ENCODE data around the gene TET1. TPM values are rescaled to one million over a fixed set of nuclear protein-coding genes. Genes with fewer than 3 reads are reported as not detected.
"Not testable (repeated sequence)": the region's sequence is repeated elsewhere in the genome, so short reads cannot be mapped to it uniquely, and the experiment has no call there.

TET1 gene
- total and polyA plus RNA-seq, 2 donors, result 0.82 to 6.4 TPM

DNA sequence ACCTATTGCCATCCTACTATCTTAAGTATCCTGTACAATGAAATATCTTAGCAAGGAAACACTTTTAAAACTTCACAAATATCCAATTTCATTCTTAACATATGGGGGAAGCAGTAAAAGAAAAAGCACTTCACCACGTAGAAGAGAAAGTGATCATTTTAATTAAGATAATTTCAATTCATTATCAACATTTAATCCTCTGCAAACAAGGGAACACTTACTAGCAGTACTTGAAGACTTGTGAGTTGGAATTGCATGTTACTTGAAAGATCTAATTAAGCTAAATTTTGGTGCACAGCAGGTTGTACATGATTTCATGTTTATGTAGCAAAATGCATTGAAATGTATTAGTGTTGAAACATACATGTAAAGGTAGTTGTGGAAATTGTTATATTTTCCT is 140.1 kb downstream of the TET1 start:
- no peak overlapping the region for H3K27ac ChIP-seq (ENCODE audit: low read depth in 1 of 2, low read length in 1 of 2)
- H3K27me3 ChIP-seq (ENCODE audit: control insufficient read depth in 2 of 2, insufficient read depth in 1 of 2, low read length in 1 of 2), result no peaks in the 10 kb centered on the region
- H3K4me3 ChIP-seq (ENCODE audit: low read length in 2 of 2), result no peak overlapping the region
- no peaks in the 10 kb centered on the region for H3K9me3 ChIP-seq (ENCODE audit: control insufficient read depth in 2 of 2, insufficient read depth in 1 of 2, low read length in 1 of 2)
- H3K36me3 ChIP-seq (ENCODE audit: control insufficient read depth in 2 of 2, insufficient read depth in 2 of 2, low read length in 1 of 2), result no peaks in the 10 kb centered on the region
- no peak for DNase-seq (ENCODE audit: low read depth in 6 of 9, low spot score in 9 of 9)
- 92% methylated on average over 1 of the region's 1 CpG for WGBS
- no peaks in the 10 kb centered on the region for H3K4me1 ChIP-seq (ENCODE audit: control insufficient read depth in 2 of 2, insufficient read depth in 2 of 2, low read length in 2 of 2)

DNA sequence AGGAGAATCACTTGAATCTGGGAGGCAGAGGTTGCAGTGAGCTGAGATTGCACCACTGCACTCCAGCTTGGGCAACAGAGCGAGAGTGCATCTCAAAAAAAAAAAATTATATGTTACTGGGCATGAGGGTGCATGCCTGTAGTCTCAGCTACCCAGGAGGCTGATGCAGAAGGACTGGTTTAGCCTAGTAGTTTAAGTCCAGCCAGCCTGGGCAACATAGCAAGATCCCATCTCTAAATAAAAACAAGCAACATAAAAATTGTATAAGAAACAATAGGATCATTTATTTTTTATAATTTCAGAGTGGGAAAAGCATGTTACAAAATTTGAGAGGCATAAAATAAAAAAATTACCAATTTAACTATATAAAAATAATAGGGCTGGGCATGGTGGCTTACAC is 145.4 kb downstream of the TET1 start:
- Histone ChIP-seq H3K9me3 (ENCODE audit: control insufficient read depth in 2 of 2, insufficient read depth in 1 of 2, low read length in 1 of 2) (no peaks in the 10 kb centered on the region), H3K27ac (ENCODE audit: low read depth in 1 of 2, low read length in 1 of 2) (no peak overlapping the region), H3K36me3 (ENCODE audit: control insufficient read depth in 2 of 2, insufficient read depth in 2 of 2, low read length in 1 of 2) (no peaks in the 10 kb centered on the region), H3K4me1 (ENCODE audit: control insufficient read depth in 2 of 2, insufficient read depth in 2 of 2, low read length in 2 of 2) (no peaks in the 10 kb centered on the region), H3K4me3 (ENCODE audit: low read length in 2 of 2) (no peak overlapping the region), H3K27me3 (ENCODE audit: control insufficient read depth in 2 of 2, insufficient read depth in 1 of 2, low read length in 1 of 2) (no peaks in the 10 kb centered on the region)
- 97% methylated on average over 1 of the region's 1 CpG for WGBS
- DNase-seq (ENCODE audit: low read depth in 6 of 9, low spot score in 9 of 9), result no peak

DNA sequence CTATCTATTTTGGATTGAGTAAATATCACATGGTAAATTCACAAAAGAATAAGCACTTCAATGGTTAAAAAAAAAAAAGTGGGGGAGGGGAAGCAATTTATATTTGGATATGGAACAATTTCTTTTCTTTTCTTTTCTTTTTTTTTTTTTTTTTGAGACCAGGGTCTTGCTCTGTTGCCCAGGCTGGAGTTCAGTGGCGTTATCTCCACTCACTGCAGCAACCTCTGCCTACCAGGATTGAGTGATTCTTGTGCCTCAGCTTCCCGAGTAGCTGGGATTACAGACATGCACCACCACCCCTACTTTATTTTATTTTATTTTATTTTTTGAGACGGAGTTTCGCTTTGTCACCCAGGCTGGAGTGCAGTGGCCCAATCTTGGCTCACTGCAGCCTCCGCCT is 148.8 kb downstream of the TET1 start:
- DNase-seq (ENCODE audit: low read depth in 6 of 9, low spot score in 9 of 9); H3K36me3 ChIP-seq (ENCODE audit: control insufficient read depth in 2 of 2, insufficient read depth in 2 of 2, low read length in 1 of 2); H3K4me1 ChIP-seq (ENCODE audit: control insufficient read depth in 2 of 2, insufficient read depth in 2 of 2, low read length in 2 of 2); H3K27me3 ChIP-seq (ENCODE audit: control insufficient read depth in 2 of 2, insufficient read depth in 1 of 2, low read length in 1 of 2); H3K4me3 ChIP-seq (ENCODE audit: low read length in 2 of 2); H3K9me3 ChIP-seq (ENCODE audit: control insufficient read depth in 2 of 2, insufficient read depth in 1 of 2, low read length in 1 of 2); H3K27ac ChIP-seq (ENCODE audit: low read depth in 1 of 2, low read length in 1 of 2): not testable (repeated sequence)
- 97% methylated on average over 5 of the region's 5 CpGs for WGBS

DNA sequence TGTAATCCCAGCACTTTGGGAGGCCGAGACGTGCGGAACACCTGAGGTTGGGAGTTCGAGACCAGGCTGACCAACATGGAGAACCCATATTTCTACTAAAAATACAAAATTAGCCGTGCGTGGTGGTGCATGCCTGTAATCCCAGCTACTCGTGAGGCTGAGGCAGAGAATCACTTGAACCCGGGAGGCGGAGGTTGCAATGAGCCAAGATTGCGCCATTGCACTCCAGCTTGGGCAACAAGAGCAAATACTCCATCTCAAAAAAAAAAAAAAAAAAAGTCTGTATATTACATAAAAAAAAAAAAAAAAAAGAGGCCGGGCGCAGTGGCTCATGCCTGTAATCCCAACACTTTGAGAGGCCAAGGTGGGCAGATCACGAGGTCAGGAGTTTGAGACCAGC is 152.9 kb downstream of the TET1 start:
- H3K27ac ChIP-seq (ENCODE audit: low read depth in 1 of 2, low read length in 1 of 2); H3K36me3 ChIP-seq (ENCODE audit: control insufficient read depth in 2 of 2, insufficient read depth in 2 of 2, low read length in 1 of 2); DNase-seq (ENCODE audit: low read depth in 6 of 9, low spot score in 9 of 9); H3K27me3 ChIP-seq (ENCODE audit: control insufficient read depth in 2 of 2, insufficient read depth in 1 of 2, low read length in 1 of 2); H3K4me1 ChIP-seq (ENCODE audit: control insufficient read depth in 2 of 2, insufficient read depth in 2 of 2, low read length in 2 of 2); H3K9me3 ChIP-seq (ENCODE audit: control insufficient read depth in 2 of 2, insufficient read depth in 1 of 2, low read length in 1 of 2); H3K4me3 ChIP-seq (ENCODE audit: low read length in 2 of 2): not testable (repeated sequence)
- WGBS, result 95% methylated on average over 13 of the region's 13 CpGs

DNA sequence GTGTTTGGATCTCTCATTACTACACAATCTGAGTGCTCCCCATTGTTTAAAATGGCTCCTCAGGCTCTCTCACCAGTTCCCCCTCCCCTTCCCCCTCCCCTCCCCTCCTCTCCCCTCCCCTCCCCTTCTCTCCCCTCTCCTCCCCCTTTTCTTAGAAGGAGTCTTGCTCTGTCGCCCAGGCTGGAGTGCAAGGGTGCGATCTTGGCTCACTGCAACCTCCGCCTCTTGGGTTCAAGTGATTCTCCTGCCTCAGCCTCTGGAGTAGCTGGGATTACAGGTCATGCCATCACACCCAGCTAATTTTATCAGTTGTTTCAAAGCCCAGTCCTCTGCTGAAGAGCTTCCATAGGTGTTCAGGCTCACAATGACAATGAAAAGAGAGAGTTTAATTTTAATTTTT is 157.3 kb downstream of the TET1 start:
- no peak overlapping the region for H3K4me3 ChIP-seq (ENCODE audit: low read length in 2 of 2)
- peaks cover 4 to 7% of the 10 kb centered on the region in 2 donors for H3K4me1 ChIP-seq (ENCODE audit: control insufficient read depth in 2 of 2, insufficient read depth in 2 of 2, low read length in 2 of 2)
- H3K36me3 ChIP-seq (ENCODE audit: control insufficient read depth in 2 of 2, insufficient read depth in 2 of 2, low read length in 1 of 2), result no peaks in the 10 kb centered on the region
- H3K9me3 ChIP-seq (ENCODE audit: control insufficient read depth in 2 of 2, insufficient read depth in 1 of 2, low read length in 1 of 2), result no peaks in the 10 kb centered on the region
- 97% methylated on average over 3 of the region's 3 CpGs for WGBS
- H3K27me3 ChIP-seq (ENCODE audit: control insufficient read depth in 2 of 2, insufficient read depth in 1 of 2, low read length in 1 of 2), result no peaks in the 10 kb centered on the region
- DNase-seq (ENCODE audit: low read depth in 6 of 9, low spot score in 9 of 9), result no peak
- H3K27ac ChIP-seq (ENCODE audit: low read depth in 1 of 2, low read length in 1 of 2), result no peak overlapping the region

DNA sequence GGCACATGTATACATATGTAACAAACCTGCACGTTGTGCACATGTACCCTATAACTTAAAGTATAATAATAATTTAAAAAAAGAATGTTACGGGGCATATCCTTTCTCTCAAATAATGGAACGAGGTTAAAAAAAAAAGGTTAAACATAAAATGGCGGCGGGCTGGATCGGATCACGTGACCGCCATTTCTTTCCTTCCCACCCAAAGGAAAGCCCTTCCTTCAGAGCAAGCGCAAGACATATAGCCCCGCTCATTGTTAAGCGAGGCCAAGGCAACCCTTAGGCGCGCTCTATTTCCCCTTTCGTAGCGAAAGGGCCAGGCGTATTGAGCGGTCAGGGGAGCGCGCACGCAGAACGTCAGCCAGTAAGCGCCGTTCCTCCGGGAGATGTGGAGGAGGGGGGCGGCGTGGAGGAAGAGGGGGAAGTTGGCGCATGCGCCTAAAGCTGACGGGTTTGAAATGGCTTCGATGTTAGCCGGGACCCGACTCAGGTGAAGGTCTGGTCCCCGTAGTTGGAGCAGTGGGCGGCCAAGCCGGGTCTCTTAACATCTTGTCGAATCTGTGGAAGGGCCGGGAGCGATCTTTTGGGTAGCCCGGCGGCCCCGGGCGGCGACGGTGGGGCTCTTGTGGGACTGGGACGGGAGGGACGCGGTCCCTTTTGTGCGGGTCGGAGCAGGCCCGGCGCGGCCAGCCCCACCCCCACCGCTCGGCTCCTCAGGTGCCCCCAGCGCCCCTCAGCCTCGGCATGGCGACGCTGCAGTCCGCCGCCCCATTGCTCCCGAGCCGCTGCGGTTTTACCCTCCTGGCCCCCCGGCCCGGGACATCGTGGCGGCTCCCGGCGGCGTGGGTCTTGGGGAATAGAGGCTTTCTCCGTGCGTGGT is 160.9 kb downstream of the TET1 start, which contains the start of gene CCAR1:
CCAR1 (plus strand) TSS at position 447 of the 880 bp plus-strand sequence. CDS start 1,266 bp downstream, outside the sequence.
- under 1% methylated on average over 72 of the region's 72 CpGs for WGBS
- Histone ChIP-seq H3K9me3 (ENCODE audit: control insufficient read depth in 2 of 2, insufficient read depth in 1 of 2, low read length in 1 of 2) (no peaks in the 10 kb centered on the region), H3K4me1 (ENCODE audit: control insufficient read depth in 2 of 2, insufficient read depth in 2 of 2, low read length in 2 of 2) (peaks cover 7 to 10% of the 10 kb centered on the region in 2 donors), H3K27me3 (ENCODE audit: control insufficient read depth in 2 of 2, insufficient read depth in 1 of 2, low read length in 1 of 2) (no peaks in the 10 kb centered on the region), H3K4me3 (ENCODE audit: low read length in 2 of 2) (peak within 1 kb of the TSS; percentile 92 to 98), H3K36me3 (ENCODE audit: control insufficient read depth in 2 of 2, insufficient read depth in 2 of 2, low read length in 1 of 2) (peaks cover 20 to 22% of the 10 kb centered on the region in 2 donors), H3K27ac (ENCODE audit: low read depth in 1 of 2, low read length in 1 of 2) (peak within 1 kb of the TSS; percentile 96 to 97)
- peak; percentile 92 to 99 (median 97) for DNase-seq (ENCODE audit: low read depth in 6 of 9, low spot score in 9 of 9)

DNA sequence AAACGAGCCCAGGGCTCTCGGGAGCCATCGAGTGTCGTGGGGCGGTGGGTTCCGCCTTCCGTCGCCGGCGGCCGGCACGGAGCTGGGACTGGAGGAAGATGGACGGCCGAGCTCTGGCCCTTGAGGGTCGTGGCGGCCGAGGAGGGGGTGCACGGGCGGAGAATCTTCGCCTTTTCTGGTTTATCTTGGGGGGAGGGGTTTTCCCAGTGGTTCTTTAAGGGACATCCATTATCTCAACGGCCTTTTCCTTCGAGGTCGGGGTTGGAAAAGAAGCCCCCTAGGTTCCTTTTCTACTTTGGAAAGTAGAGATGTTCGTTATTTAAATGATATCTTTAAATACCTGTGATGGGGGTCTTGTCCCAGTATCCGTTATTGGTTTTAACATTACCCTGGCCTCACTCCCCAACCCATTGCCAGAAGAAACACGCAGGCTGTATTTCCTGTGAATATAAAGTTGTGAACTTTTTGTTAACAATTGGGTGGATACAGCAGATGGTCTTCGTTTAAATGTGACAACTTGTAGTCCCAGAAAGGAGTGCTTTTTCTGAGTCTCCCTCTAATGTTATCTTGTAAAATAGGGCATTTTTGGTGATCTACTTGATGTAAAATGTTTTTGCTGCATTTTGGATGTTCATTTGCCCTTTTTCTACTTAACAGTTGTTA is 161.7 kb downstream of the TET1 start:
- peak in 6 of 9 donors; percentile 1 to 24 (median 8) for DNase-seq (ENCODE audit: low read depth in 6 of 9, low spot score in 9 of 9)
- peak overlapping the region; percentile 92 to 98 for H3K4me3 ChIP-seq (ENCODE audit: low read length in 2 of 2)
- peaks cover 7 to 10% of the 10 kb centered on the region in 2 donors for H3K4me1 ChIP-seq (ENCODE audit: control insufficient read depth in 2 of 2, insufficient read depth in 2 of 2, low read length in 2 of 2)
- H3K27me3 ChIP-seq (ENCODE audit: control insufficient read depth in 2 of 2, insufficient read depth in 1 of 2, low read length in 1 of 2), result no peaks in the 10 kb centered on the region
- peak overlapping the region; percentile 96 to 97 for H3K27ac ChIP-seq (ENCODE audit: low read depth in 1 of 2, low read length in 1 of 2)
- peaks cover 23 to 30% of the 10 kb centered on the region in 2 donors for H3K36me3 ChIP-seq (ENCODE audit: control insufficient read depth in 2 of 2, insufficient read depth in 2 of 2, low read length in 1 of 2)
- WGBS, result under 1% methylated on average over 27 of the region's 27 CpGs
- no peaks in the 10 kb centered on the region for H3K9me3 ChIP-seq (ENCODE audit: control insufficient read depth in 2 of 2, insufficient read depth in 1 of 2, low read length in 1 of 2)

DNA sequence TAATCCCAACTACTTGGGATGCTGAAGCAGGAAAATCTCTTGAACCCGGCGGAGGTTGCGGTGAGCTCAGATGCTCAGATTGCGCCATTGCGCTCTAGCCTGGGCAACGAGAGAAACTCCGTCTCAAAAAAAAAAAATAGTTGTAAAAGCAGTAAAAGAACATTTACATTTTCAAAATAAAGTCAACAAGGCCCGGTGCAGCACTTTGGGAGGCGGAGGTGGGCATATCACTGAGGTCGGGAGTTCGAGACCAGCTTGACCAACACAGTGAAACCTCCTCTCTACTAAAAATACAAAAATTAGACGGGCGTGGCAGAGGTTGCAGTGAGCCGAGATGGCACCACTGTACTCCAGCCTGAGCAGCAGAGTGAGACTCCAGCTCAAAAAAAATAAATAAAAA is 164.9 kb downstream of the TET1 start:
- H3K36me3 ChIP-seq (ENCODE audit: control insufficient read depth in 2 of 2, insufficient read depth in 2 of 2, low read length in 1 of 2), result peaks cover 42 to 56% of the 10 kb centered on the region in 2 donors
- WGBS, result 99% methylated on average over 14 of the region's 14 CpGs
- H3K27me3 ChIP-seq (ENCODE audit: control insufficient read depth in 2 of 2, insufficient read depth in 1 of 2, low read length in 1 of 2), result no peaks in the 10 kb centered on the region
- no peaks in the 10 kb centered on the region for H3K9me3 ChIP-seq (ENCODE audit: control insufficient read depth in 2 of 2, insufficient read depth in 1 of 2, low read length in 1 of 2)
- peaks cover 7 to 10% of the 10 kb centered on the region in 2 donors for H3K4me1 ChIP-seq (ENCODE audit: control insufficient read depth in 2 of 2, insufficient read depth in 2 of 2, low read length in 2 of 2)
- no peak for DNase-seq (ENCODE audit: low read depth in 6 of 9, low spot score in 9 of 9)
- no peak overlapping the region for H3K4me3 ChIP-seq (ENCODE audit: low read length in 2 of 2)
- no peak overlapping the region for H3K27ac ChIP-seq (ENCODE audit: low read depth in 1 of 2, low read length in 1 of 2)

DNA sequence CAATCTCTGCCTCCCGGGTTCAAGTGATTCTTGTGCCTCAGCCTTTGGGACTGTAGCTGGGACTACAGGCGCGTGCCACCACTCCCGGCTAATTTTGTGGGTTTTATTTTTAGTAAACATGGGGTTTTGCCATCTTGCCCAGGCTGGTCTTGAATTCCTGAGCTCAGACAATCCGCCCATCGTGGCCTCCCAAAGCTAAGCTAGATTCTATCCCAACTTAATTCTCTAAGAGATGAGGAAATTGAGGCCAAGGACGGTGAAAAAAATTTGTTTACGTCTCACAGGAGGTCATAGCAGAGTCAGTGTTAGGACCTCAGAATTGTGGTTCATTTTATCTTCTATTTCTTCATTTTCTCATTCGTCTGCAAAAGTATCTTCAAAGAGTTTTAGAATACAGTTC is 167.0 kb downstream of the TET1 start:
- H3K4me1 ChIP-seq (ENCODE audit: control insufficient read depth in 2 of 2, insufficient read depth in 2 of 2, low read length in 2 of 2), result peaks cover 6% of the 10 kb centered on the region in 2 donors
- H3K9me3 ChIP-seq (ENCODE audit: control insufficient read depth in 2 of 2, insufficient read depth in 1 of 2, low read length in 1 of 2), result no peaks in the 10 kb centered on the region
- peaks cover 55 to 75% of the 10 kb centered on the region in 2 donors for H3K36me3 ChIP-seq (ENCODE audit: control insufficient read depth in 2 of 2, insufficient read depth in 2 of 2, low read length in 1 of 2)
- DNase-seq (ENCODE audit: low read depth in 6 of 9, low spot score in 9 of 9), result no peak
- WGBS, result 99% methylated on average over 9 of the region's 9 CpGs
- no peak overlapping the region for H3K27ac ChIP-seq (ENCODE audit: low read depth in 1 of 2, low read length in 1 of 2)
- H3K27me3 ChIP-seq (ENCODE audit: control insufficient read depth in 2 of 2, insufficient read depth in 1 of 2, low read length in 1 of 2), result no peaks in the 10 kb centered on the region
- no peak overlapping the region for H3K4me3 ChIP-seq (ENCODE audit: low read length in 2 of 2)

Data from thymus (tissue), 11 donors.